ENCODE measurements around the gene SMYD3. TPM values are rescaled to one million over a fixed set of nuclear protein-coding genes. Genes with fewer than 3 reads are reported as not detected.

SMYD3 gene
- total RNA-seq, 1 experiment from 2014 or later, result 69.6 TPM

DNA sequence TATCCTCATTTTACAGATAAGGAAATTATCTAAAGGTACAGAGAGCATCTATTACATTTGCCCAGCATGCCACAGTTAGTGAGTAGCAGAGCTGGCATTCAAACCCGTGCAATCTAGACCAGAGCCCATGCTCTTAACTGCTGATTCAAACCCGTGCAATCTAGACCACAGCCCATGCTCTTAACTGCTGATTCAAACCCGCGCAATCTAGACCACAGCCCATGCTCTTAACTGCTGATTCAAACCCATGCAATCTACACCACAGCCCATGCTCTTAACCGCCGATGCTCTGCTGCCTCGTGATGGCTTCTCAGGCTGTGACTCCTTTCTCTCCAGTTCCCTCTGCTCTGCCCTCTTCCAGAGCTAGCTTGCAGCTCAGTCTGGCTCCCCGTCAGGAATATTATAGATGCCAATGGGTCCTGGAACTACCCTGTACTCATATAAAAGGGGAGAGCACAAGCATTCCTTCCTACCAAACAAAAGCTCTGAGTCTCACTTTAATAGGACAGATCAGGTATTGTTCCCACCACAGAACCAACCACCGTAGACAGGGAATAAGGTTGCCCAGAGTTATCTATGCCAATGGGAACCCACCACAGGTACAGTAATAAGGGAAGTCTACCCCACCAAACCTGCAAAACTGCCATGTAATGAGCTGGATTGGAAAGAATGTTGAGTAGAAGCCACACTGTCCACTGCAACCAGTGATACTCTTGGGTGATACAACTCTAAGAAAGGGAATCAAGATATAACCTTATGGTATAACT lies 78.4 kb downstream of the SMYD3 start:
- DNase-seq (ENCODE audit: low spot score), result no peak
- in situ Hi-C loops (cut with HindIII; ENCODE audit: low sequenced_read_pairs), result no loop called here

DNA sequence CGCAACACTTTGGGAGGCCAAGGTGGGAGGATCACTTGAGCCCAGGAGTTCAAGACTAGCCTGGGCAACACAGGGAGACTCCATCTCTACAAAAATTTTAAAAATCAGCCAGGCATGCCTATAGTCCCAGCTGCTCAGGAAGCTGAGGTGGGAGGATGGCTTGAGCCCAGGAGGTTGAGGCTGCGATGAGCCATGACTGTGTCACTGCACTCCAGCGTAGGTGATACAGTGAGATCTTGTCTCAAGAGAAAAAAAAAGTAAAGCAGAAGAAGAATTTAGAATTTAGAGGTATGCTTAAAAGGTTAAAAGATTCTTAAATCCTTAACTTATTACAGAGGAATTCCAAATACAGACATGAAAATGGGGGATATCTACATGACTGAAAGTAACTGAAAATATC lies 79.5 kb downstream of the SMYD3 start:
- in situ Hi-C loops (cut with HindIII; ENCODE audit: low sequenced_read_pairs), result no loop called here

DNA sequence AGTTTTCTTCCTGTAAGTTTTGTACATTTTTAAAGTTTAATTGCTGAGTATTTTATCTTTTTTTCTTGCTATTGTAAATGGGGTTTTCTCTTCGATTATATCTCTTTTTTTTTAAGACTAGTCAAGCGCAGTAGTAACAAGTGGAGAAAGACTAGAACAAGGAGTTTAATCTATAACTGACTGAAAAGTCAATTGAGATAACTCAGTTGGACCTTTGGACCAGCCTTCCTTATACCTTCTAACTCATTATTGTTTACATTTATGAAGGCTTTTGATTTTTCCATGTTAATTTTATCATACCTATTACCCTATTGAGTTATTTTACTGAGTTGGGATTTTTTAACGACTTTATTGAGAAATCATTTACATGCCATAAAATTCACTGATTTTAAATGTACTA lies 81.2 kb downstream of the SMYD3 start:
- in situ Hi-C loops (cut with HindIII; ENCODE audit: low sequenced_read_pairs), result no loop called here
- no peak for DNase-seq (ENCODE audit: low spot score)

More for the DNA sequence above, 79.5 kb downstream of the SMYD3 start:
- DNase-seq (ENCODE audit: low spot score), result no peak

DNA sequence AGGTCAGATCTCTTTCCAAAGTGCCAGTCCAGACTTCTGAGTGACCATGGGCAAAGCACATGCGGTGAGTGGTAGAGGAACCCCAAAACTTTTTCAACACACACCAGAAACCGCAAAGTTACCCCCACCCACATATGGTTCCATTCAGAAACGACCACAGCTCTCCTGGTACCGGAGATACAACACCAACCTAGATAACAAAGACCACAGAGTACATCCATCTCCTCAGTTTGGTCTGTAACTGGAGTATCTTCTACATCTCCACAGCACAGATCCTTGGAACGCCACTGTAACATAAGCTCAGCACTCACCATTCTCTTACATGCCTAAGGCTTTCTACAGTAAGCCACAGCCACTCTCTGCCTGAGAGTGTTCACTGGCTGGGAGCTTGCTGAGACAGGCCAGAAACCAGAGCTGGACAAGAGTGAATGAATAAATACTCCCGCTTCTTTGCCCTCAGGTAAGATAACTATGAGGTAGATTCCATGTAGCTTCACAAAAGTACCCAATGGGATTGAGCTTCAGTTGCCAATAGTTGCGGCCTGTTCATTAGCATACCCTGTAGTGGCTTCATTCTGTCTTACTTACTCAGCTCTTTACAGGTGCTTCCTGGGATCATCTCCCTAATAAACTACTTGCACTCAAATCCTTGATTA lies 81.8 kb downstream of the SMYD3 start:
- in situ Hi-C loops (cut with HindIII; ENCODE audit: low sequenced_read_pairs), result no loop called here
- DNase-seq (ENCODE audit: low spot score), result no peak

DNA sequence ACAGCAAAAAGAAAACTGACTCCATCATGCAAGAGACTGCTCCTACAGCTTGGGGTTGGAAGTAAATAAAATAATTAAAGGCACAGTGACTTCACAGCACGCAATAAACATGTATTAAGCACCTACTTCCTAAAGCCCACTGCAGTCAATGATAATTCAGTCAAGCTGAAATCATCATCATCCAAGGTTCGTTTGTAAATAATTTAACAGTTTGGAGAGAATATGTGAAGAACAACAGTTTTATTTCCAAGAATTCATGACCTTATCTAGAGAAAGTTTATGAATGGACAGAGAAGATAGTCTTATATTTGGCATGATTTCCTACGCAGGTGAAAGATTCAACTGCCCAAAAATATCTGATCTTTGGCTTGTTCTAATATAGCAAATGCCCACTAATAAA lies 86.8 kb downstream of the SMYD3 start:
- in situ Hi-C loops (cut with HindIII; ENCODE audit: low sequenced_read_pairs), result no loop called here

DNA sequence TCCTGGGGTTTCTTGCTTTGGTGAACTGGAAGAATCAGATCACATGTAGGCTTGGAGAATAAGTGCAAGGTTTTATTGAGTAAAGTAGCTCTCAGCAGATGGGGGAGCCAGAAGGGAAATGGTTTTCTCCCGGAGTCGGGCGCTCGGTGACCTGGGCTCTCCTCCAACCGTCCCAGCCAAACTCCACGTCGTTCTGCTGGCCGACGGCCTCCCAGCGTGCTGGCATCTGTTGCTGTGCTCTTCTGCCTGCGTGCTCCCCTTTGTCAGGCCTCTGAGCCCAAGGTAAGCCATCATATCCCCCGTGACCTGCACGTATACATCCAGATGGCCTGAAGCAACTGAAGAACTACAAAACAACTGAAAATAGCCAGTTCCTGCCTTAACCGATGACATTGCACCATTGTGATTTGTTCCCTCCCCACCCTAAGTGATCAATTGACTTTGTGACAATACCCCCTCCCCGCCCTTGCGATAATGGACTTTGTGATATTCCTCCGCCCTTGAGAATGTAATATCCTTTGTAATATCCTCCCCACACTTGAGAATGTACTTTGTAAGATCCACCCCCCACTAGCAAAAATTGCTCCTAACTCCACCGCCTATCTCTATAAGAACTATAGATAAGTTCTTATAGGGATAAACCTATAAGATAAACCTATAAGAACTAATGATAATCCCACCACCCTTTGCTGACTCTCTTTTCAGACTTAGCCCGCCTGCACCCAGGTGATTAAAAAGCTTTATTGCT lies 88.3 kb downstream of the SMYD3 start:
- peak; percentile 97 for DNase-seq (ENCODE audit: low spot score)
- in situ Hi-C loops (cut with HindIII; ENCODE audit: low sequenced_read_pairs), result no loop called here

More for the DNA sequence above, 86.8 kb downstream of the SMYD3 start:
- DNase-seq (ENCODE audit: low spot score), result no peak

DNA sequence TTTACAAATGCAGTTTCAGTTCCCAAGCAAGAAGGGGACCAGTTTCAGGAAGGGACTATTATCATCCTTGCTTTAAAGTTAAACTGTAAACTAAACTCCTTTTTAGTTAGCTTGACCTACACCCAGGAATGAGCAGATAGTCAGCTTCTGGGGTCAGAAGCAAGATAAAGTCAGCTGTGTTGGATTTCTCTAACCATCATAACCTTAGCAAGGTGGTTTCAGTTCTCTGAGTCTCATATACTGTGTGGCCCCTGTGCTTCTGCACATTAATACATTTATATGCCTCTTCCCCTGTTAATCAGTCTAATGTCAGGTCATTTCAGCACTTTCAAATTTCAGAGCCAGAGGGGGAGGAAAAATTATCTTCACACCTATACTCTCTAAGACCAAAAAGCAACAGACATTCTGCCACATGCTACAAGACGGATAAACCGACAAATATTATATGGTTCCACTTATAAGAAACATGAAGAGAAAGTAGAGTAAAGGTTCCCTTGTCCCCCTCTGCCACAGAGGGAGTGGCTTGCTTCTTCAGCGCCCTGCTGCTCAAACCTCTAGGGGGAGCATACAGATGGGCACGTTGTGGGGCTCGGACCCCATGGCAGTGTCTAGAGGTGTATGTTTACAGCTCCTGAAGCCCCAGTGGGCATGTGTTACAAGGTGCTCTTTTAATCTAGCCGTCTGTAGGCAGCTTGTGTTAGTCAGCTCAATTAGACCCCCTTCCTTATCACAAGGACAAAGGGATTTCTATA lies 89.1 kb downstream of the SMYD3 start:
- no peak for DNase-seq (ENCODE audit: low spot score)
- in situ Hi-C loops (cut with HindIII; ENCODE audit: low sequenced_read_pairs), result no loop called here

DNA sequence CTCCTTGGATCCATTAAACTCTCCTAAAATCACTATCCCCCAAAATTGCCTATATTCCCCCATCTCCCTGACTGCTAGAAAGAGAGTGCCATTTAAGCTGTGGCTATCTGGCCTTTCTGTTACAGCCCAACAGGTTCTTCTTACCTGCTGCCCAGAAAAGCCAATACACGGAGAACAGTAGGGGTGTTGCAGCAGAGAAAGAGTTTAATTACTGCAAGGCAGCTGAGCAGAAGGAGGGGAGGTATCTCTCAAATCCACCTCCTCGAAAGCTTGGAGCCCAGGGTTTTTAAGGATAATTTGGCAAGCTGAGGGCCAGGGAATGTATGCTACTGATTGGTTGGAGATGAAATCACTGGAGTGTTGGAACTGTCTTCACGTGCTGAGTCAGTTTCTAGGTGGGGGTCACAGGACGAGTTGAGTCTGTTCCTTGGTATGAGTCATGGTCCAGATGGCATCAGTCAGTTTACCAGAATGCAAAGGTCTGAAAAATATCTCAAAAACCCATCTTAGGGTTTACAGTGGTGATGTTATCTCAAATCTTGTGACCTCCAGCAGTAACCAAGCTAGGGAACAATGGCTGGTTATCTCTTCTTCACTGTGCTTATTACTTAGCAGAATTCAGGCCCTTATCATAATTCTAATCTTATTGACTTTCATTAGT lies 89.8 kb downstream of the SMYD3 start:
- DNase-seq (ENCODE audit: low spot score), result peak; percentile 30
- in situ Hi-C loops (cut with HindIII; ENCODE audit: low sequenced_read_pairs), result no loop called here

DNA sequence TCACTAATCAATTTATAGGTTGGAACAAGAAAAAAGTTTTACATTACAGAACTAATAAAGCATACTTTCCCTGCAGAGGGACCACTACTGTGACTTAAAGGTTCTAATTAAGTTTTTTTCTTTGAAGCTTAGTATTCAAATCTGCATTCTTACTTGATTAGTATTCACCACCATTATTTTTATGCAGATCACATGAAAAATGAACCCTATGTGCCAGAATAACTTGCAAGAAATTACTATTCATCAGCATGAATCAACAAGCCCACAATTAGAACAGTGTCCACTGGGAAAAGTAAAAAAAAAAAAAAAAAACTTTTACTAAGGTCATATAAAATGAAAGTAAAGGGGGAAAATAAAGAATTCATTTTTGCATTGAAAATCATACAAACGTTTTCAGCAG lies 90.8 kb downstream of the SMYD3 start:
- no peak for DNase-seq (ENCODE audit: low spot score)
- in situ Hi-C loops (cut with HindIII; ENCODE audit: low sequenced_read_pairs), result no loop called here

DNA sequence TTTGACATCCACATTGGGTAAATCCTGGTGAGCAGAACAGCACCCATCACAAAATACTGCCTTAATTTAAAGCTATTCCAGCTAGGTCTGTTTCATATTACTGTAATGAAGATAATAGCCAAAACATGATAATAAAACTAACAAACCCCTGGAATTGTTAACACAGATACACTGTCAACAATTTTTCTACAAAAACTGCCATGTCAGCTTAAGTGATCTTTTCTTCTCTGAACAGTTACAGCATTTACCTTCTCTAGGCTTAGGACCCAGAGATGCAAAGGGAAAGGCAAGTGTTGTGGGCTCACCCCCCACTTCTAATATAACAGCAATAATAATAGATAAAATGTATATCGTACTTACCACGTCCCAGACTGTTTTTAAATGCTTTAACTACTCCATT lies 92.1 kb downstream of the SMYD3 start:
- DNase-seq (ENCODE audit: low spot score), result no peak
- in situ Hi-C loops (cut with HindIII; ENCODE audit: low sequenced_read_pairs), result no loop called here

DNA sequence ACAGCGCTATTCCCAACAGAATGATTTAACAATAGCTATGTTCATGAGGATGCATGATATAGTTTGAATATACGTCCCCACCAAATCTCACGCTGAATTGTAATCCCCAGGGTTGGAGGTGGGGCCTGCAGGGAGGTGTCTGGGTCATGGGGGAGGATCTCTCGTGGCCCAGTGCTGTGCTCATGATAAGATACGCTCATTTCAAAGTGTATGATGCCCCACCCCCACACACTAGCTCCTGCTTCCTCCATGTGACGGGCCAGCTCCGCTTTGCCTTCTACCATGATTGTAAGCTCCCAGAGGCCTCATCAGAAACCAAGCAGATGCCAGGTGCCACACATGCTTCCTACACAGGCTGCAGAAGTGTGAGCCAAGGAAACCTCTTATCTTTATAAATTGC lies 93.6 kb downstream of the SMYD3 start:
- no peak for DNase-seq (ENCODE audit: low spot score)

DNA sequence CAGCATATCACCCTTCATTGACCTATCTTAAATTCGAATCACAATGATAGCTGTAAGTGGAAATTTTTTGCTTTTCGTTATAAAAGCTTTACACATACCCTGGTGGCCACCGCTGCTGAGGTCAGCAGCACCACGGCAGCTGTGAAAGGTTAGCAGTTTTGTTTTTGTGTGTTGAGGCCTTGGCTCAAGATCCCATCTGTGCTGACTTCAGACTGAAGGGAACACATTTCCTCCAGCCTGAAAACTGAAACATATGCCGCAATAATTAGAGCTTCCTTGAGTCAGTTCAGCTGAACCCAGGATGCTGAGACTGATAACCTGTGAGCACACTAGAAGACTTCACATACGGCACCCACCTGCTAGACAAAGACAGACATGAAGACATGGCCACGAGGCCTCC lies 103.0 kb downstream of the SMYD3 start:
- in situ Hi-C loops (cut with HindIII; ENCODE audit: low sequenced_read_pairs), result no loop called here
- peak; percentile 86 for DNase-seq (ENCODE audit: low spot score)

More for the DNA sequence above, 93.6 kb downstream of the SMYD3 start:
- in situ Hi-C loops (cut with HindIII; ENCODE audit: low sequenced_read_pairs), result no loop called here

DNA sequence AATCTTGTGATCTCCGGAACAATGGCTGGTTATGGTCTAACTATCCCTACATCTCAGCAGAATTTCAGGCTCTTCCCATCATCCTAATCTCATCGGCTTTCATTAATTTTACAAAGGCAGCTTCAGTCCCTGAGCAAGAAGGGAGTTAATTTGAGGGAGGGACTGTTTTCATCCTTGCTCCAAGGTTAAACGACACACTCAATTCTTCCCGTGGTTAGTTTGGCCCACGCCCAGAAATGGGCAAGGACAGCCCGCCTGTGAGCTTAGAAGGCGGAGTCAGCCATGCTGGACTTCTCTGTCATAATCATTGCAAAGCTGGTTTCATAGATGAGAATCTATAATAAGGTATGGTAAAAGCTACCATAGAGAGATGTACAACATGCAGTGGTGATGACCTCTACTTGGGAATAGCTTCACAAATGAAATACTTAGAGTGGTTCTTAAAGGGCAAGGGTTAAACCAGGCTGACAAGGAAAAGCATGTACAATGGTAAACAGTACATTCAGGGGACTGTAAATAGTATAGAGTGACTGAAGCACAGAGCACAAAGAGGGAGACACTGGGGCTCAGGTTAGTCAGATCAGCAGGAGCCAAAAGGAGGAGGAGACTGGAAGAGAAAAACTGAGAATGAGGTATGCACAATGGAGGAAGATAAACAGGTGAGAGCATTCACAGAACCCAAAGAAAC lies 108.8 kb downstream of the SMYD3 start:
- in situ Hi-C loops (cut with HindIII; ENCODE audit: low sequenced_read_pairs), result no loop called here
- DNase-seq (ENCODE audit: low spot score), result peak; percentile 37

DNA sequence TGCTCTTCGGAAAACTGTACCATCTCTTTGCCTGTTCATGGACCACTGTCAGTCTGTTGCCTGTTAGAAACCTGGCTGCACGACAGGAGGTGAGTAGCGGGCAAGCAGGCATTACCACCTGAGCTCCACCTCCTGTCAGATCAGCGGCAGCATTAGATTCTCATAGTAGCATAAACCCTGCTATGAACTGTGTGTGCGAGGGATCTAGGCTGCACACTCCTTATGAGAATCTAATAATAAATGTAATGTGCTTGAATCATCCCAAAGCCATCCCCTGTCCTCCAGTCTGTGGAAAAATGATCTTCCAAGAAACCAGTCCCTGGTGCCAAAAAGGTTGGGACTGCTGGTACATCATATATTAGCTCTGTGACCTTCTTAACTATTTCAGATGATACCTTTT lies 110.0 kb downstream of the SMYD3 start:
- in situ Hi-C loops (cut with HindIII; ENCODE audit: low sequenced_read_pairs), result no loop called here
- peak; percentile 81 for DNase-seq (ENCODE audit: low spot score)

DNA sequence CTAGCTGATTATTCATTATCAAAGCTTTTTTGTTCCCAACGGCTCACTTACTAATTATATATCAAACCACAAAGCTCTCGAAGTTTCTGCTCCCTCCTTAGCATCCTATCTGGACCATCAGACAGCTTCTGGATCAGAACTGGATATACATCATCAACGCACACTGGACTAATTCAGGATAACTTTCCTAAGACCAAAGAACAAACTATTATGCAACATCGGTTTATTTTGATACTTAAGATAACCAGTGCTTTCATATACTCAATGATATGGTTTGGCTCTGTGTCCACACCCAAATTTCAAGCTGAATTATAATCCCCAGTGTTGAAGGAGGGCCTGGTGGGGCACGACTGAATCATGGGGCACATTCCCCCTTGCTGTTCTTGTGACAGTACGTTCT lies 110.8 kb downstream of the SMYD3 start:
- no peak for DNase-seq (ENCODE audit: low spot score)
- in situ Hi-C loops (cut with HindIII; ENCODE audit: low sequenced_read_pairs), result no loop called here

DNA sequence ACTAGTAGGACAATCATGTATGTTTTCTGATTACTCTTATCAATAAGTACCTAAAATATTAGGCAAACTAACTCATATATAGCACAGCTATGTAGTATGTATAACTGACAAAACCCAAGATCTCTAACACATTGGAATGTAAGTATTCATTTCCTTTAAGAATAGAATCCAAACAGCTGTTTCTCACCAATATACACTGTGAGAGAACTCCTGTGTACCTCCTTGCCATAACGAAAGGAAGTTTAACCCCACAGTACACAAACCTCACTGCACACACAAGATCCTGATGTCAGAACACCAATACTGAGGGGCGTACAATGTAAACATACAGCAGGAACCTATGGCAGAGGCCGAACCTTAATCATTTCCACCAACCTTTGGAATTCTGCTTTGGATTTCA lies 113.0 kb downstream of the SMYD3 start:
- in situ Hi-C loops (cut with HindIII; ENCODE audit: low sequenced_read_pairs), result no loop called here
- no peak for DNase-seq (ENCODE audit: low spot score)

DNA sequence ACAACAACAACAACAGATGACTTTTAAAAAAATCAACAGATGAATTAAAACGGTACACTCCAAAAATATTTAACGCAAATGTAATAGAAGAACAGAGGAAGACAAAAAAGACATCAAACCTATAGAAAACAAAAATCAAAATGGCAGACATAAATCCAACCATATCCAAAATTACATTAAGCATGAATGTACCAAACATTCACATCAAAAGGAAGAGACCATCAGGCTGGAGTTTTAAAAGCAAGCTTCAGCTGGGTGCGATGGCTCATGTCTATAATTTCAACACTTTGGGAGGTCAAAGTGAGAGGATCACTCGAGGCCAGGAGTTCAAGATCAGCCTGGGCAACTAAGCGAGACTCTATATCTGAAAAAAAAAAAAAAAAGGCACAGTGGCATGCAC lies 116.2 kb downstream of the SMYD3 start:
- in situ Hi-C loops (cut with HindIII; ENCODE audit: low sequenced_read_pairs), result no loop called here
- DNase-seq (ENCODE audit: low spot score), result no peak

DNA sequence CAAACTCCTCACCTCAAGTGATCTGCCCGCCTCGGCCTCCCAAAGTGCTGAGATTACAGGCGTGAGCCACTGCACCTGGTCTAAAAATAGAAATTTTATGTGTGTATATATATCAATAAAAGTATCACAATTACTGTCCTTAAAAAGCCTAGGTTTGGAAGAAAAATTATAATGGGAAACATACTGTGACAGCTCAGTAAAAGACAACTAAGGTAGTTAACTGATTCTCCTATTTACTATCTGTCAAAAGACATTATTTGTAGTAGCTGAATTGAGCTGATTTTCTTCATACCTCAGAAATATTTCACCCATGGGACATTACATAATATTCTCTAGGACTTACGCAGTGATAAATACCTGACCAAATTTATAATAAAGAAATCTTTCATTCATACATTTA lies 122.5 kb downstream of the SMYD3 start:
- DNase-seq (ENCODE audit: low spot score), result no peak
- in situ Hi-C loops (cut with HindIII; ENCODE audit: low sequenced_read_pairs), result no loop called here

DNA sequence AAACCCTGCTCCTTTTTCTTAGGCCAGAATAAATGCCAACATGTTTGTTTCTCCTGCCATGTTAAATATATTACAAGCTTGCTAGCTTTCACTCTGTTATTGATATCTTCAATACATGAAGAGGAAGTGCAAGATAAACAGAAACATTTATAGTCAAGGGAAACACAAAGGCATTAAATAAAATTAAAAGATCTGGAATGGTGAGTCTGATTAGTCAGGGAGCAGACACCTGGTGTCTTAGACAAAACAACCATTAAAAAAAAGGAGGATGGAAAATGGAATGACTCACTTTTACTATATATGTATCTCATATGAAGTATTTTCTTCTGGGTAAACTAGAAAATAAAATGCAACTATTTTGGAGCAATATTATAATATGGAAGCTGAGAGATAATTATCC lies 123.3 kb downstream of the SMYD3 start:
- in situ Hi-C loops (cut with HindIII; ENCODE audit: low sequenced_read_pairs), result no loop called here
- DNase-seq (ENCODE audit: low spot score), result no peak
